GM18951 (cell line): Measurements from ENCODE around the gene BIK.

Experiments
- POLR2A ChIP-seq: IDR thresholded peaks from 4 replicates; pipeline ENCODE4 v1.6.1; 2011; ENCODE audit warnings: mild to moderate bottlenecking; ENCODE audit not compliant: insufficient read length, insufficient read depth; ENCODE audit errors: extremely low read depth
- in situ Hi-C: fragments of 300-500 bp; cut with MboI; formaldehyde crosslinking; loops from one replicate; pipeline ENCODE4 v1.12.0; 2022; ENCODE audit warnings: low sequenced_read_pairs, mixed read lengths, inconsistent platforms; ENCODE audit not compliant: unreplicated experiment

Gene BIK

DNA sequence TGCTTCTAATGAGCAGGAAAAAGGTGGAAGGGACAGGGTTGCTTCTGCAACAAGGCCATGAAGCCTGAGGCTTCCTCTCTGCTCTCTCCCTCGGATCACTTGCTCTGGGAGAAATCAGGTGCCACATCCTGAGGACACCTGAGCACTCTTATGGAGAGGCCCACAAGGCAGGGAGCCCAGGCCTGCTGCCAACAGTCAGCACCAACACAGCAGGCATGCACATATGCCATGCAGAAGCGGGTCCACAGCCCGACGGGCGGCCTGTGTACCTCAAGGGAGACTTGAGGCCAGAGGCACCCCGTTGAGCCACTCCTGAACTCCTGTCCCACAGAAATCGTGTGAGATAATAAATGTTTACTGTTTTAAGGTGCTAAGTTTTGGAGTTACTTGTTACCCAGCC, 66.9 kb downstream of the BIK start:
- in situ Hi-C loops: no loop called here
- TF ChIP-seq POLR2A: no peak
